ENCODE measurements around the gene WNT1.

WNT1 gene

GRCh38 chr12:49028666-49029275 is 50.6 kb downstream of the WNT1 start:
- Mint-ChIP-seq H3K36me3 (peaks cover 40 to 68% of the 10 kb centered on the region in 2 donors), H3K27ac (peak overlapping the region; percentile 65), H3K4me3 (no peak overlapping the region), H3K27me3 (no peaks in the 10 kb centered on the region), H3K9me3 (no peaks in the 10 kb centered on the region), H3K4me1 (peaks cover 5 to 12% of the 10 kb centered on the region in 2 donors)
- DNase-seq (no peak), ATAC-seq (replicated peaks) (no peak)

GRCh38 chr12:49030119-49030518 is 52.0 kb downstream of the WNT1 start:
- Mint-ChIP-seq H3K9me3 (no peaks in the 10 kb centered on the region), H3K27me3 (no peaks in the 10 kb centered on the region), H3K4me1 (peaks cover 5 to 12% of the 10 kb centered on the region in 2 donors), H3K36me3 (peaks cover 36 to 68% of the 10 kb centered on the region in 2 donors), H3K4me3 (no peak overlapping the region), H3K27ac (peak overlapping the region; percentile 3)
- ATAC-seq (replicated peaks), result no peak
- no peak for DNase-seq

GRCh38 chr12:49030714-49031572 is 52.8 kb downstream of the WNT1 start:
- H3K27ac Mint-ChIP-seq, result no peak overlapping the region
- H3K36me3 Mint-ChIP-seq, result peaks cover 33 to 73% of the 10 kb centered on the region in 2 donors
- no peaks in the 10 kb centered on the region for H3K9me3 Mint-ChIP-seq
- no peak overlapping the region for H3K4me3 Mint-ChIP-seq
- DNase-seq (no peak), ATAC-seq (replicated peaks) (no peak)
- peaks cover 5 to 12% of the 10 kb centered on the region in 2 donors for H3K4me1 Mint-ChIP-seq
- no peaks in the 10 kb centered on the region for H3K27me3 Mint-ChIP-seq

DNA sequence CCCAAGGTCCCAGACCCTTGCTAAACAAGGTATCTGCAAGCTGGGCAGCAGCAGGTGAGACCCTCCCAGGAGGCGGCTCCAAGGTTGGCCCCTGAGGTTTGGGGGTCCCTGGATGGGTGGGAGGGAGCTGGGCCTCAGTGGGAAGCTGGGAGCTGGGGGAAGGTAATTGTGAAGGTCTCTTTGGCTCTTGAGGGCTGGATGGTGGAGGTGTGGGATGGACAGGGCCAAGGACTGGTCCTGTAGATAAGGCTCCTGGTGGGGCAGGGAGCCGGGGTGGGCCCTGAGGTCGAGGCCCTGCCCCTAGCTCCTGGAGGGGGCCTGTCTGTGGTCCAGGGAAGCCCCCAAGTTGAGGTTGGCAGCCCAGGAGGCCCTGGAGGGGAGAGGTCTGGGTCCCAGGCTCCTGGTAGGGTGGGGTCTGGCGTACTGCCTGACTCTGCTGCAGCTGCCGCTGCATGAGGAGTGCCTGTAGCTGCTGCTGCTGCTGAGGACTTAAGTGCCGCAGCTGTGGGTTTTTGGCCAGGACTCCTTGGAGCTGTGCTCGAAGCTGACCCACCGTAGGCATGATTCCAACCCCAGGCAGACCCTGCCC is 53.5 kb downstream of the WNT1 start:
- DNase-seq, result no peak
- peaks cover 5 to 12% of the 10 kb centered on the region in 2 donors for H3K4me1 Mint-ChIP-seq
- H3K9me3 Mint-ChIP-seq, result no peaks in the 10 kb centered on the region
- H3K4me3 Mint-ChIP-seq, result no peak overlapping the region
- H3K27ac Mint-ChIP-seq, result no peak overlapping the region
- no peaks in the 10 kb centered on the region for H3K27me3 Mint-ChIP-seq
- peaks cover 34 to 71% of the 10 kb centered on the region in 2 donors for H3K36me3 Mint-ChIP-seq
- no peak for ATAC-seq (replicated peaks)
